Measurements from ENCODE around the gene MARK2.
A peak's percentile ranks its signal among the peaks of the same experiment; 100 is the strongest.

Gene MARK2

DNA sequence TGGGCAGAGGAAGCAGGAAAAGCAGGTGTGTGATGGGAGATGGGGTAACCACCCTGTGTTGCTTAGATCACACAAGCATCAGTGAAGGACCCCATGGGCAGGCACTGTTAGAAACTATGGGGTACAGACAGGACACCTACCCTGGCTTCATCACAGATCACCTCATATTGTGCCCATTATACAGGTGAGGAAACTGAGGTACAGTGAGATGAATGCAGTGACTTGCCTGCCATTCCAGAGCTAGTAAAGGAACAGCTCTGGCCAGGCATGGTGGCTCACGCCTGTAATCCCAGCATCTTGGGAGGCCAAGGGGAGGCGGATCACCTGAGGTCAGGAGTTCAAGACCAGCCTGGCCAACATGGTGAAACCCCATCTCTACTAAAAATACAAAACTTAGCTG is 5.9 kb upstream of the MARK2 start:
- Histone ChIP-seq H3K9ac (ENCODE audit: low read depth, low read length) (no peak overlapping the region), H3K4me1 (ENCODE audit: control insufficient read depth, insufficient read depth, low read length) (peaks cover 19% of the 10 kb centered on the region), H3K4me3 (ENCODE audit: low read depth, low read length) (no peak overlapping the region), H3K27me3 (ENCODE audit: control insufficient read depth, insufficient read depth, low read length) (no peaks in the 10 kb centered on the region), H3K9me3 (ENCODE audit: control insufficient read depth, insufficient read depth, low read length) (no peaks in the 10 kb centered on the region), H3K36me3 (ENCODE audit: control insufficient read depth, insufficient read depth, low read length) (no peaks in the 10 kb centered on the region)

- H3K9ac ChIP-seq (ENCODE audit: low read depth, low read length), result no peak overlapping the region
Measured at GRCh38 chr11:63834535-63835157, 4.3 kb upstream of the MARK2 start.

DNA sequence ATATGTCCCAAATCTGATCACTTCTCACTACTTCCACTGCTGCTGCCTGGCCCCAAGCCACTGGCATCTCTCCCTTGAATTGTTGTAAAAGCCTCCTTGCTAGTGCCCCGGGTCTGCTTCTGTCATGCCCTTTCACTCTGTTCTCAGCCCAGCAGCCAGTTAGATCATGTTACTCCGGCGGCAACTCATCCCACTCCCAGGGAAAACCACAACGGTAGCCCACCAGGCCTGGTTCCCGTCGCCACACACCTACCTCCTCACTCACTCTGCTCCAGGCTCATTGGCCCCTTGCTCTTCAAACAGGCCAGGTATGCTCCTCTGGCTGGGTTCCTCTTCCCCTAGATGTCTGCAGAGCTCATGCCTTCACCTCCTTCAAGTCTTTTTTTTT is 3.8 kb upstream of the MARK2 start:
- Histone ChIP-seq H3K9me3 (ENCODE audit: control insufficient read depth, insufficient read depth, low read length) (no peaks in the 10 kb centered on the region), H3K4me1 (ENCODE audit: control insufficient read depth, insufficient read depth, low read length) (peaks cover 22% of the 10 kb centered on the region), H3K4me3 (ENCODE audit: low read depth, low read length) (no peak overlapping the region), H3K27me3 (ENCODE audit: control insufficient read depth, insufficient read depth, low read length) (no peaks in the 10 kb centered on the region), H3K9ac (ENCODE audit: low read depth, low read length) (no peak overlapping the region), H3K36me3 (ENCODE audit: control insufficient read depth, insufficient read depth, low read length) (no peaks in the 10 kb centered on the region)

More at GRCh38 chr11:63834535-63835157, 4.3 kb upstream of the MARK2 start:
- Histone ChIP-seq H3K36me3 (ENCODE audit: control insufficient read depth, insufficient read depth, low read length) (no peaks in the 10 kb centered on the region), H3K4me1 (ENCODE audit: control insufficient read depth, insufficient read depth, low read length) (peaks cover 22% of the 10 kb centered on the region), H3K4me3 (ENCODE audit: low read depth, low read length) (no peak overlapping the region), H3K27me3 (ENCODE audit: control insufficient read depth, insufficient read depth, low read length) (no peaks in the 10 kb centered on the region), H3K9me3 (ENCODE audit: control insufficient read depth, insufficient read depth, low read length) (no peaks in the 10 kb centered on the region)

DNA sequence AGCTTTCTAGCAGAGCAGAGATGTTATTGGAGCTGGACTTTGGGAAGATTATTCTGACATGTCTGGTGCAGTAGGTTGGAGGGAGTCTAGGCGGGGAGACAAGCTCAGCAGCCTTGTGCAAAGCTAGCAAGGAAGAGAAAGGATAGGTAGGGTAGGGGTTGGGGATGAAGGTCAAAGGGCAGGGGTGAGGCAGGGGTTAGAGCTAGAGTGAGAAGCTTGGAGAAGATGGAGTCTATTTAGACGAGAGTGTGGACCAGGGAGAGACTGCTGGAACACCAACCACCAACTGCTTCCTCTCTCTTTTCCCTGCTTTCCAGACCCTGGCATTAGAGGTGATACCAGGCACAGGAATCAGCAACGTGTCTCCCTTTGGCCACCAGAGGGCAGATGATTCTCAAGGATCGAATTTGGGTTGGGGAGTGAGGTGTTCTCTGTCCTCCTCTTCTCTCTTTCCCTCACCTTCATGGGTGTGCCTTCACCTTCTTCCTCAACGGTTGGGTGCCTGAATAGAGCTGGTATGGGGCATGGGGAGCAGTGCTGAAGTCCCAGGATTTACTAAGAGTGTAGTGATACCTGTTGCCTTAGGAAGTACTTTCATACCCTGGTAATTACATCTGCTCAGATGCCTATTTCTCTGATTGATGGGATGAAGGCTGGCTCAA is 1.8 kb upstream of the MARK2 start:
- Histone ChIP-seq H3K36me3 (ENCODE audit: control insufficient read depth, insufficient read depth, low read length) (no peaks in the 10 kb centered on the region), H3K9ac (ENCODE audit: low read depth, low read length) (peak overlapping the region; percentile 3), H3K9me3 (ENCODE audit: control insufficient read depth, insufficient read depth, low read length) (no peaks in the 10 kb centered on the region), H3K4me3 (ENCODE audit: low read depth, low read length) (no peak overlapping the region), H3K4me1 (ENCODE audit: control insufficient read depth, insufficient read depth, low read length) (peaks cover 31% of the 10 kb centered on the region), H3K27me3 (ENCODE audit: control insufficient read depth, insufficient read depth, low read length) (no peaks in the 10 kb centered on the region)

DNA sequence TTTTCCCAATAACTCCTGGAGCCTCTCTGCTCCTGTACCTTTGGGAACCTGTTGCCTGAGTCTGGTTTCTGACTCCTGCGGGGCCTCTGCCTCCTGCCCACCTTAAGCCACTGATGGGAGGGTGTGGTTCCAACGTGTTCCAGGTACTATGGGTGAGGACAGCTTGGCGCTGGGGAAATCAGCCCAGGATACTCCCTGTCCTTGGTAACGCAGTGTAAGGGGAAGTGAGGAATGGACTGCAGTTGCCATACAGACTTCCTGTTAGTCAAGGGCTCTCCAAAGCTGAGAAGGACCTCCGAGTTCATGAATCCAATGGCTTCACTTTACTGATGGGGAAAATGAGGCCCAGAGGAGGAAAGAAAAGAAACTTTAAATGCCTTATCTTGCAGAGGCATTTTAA is 1.2 kb upstream of the MARK2 start:
- no peaks in the 10 kb centered on the region for H3K36me3 ChIP-seq (ENCODE audit: control insufficient read depth, insufficient read depth, low read length)
- no peak overlapping the region for H3K9ac ChIP-seq (ENCODE audit: low read depth, low read length)
- no peak overlapping the region for H3K4me3 ChIP-seq (ENCODE audit: low read depth, low read length)
- H3K9me3 ChIP-seq (ENCODE audit: control insufficient read depth, insufficient read depth, low read length), result no peaks in the 10 kb centered on the region
- H3K27me3 ChIP-seq (ENCODE audit: control insufficient read depth, insufficient read depth, low read length), result no peaks in the 10 kb centered on the region
- H3K4me1 ChIP-seq (ENCODE audit: control insufficient read depth, insufficient read depth, low read length), result peaks cover 32% of the 10 kb centered on the region

DNA sequence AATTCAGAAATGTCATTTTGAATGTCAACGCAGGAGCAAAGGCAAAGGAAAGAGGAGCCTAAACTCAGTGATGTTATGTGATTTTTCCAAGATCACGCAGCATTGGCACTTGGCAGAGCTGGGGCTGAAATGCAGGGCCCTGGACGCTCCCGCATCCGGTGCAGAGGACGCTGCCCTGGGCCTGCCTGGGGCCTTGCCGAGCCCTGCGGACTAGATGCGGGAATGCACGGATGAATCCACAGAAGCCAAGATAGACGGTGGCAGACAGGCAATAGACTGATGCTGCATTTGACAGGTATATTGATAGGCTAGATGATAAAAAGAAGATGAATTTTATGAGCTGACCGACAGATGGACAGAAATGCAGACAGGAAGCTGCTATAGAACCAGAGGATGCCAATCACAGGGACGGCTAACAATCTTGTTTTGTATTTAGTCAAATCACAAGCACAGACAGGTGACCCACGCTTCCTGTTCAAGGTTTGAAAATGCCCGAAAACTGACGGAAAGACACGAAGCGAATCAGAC is 696 bp upstream of the MARK2 start:
- peaks cover 36% of the 10 kb centered on the region for H3K4me1 ChIP-seq (ENCODE audit: control insufficient read depth, insufficient read depth, low read length)
- peak overlapping the region; percentile 95 for H3K4me3 ChIP-seq (ENCODE audit: low read depth, low read length)
- H3K9me3 ChIP-seq (ENCODE audit: control insufficient read depth, insufficient read depth, low read length), result no peaks in the 10 kb centered on the region
- H3K27me3 ChIP-seq (ENCODE audit: control insufficient read depth, insufficient read depth, low read length), result no peaks in the 10 kb centered on the region
- peak overlapping the region; percentile 42 for H3K9ac ChIP-seq (ENCODE audit: low read depth, low read length)
- no peaks in the 10 kb centered on the region for H3K36me3 ChIP-seq (ENCODE audit: control insufficient read depth, insufficient read depth, low read length)

- H3K9ac ChIP-seq (ENCODE audit: low read depth, low read length), result peak overlapping the region; percentile 87
- H3K27me3 ChIP-seq (ENCODE audit: control insufficient read depth, insufficient read depth, low read length), result no peaks in the 10 kb centered on the region
- H3K9me3 ChIP-seq (ENCODE audit: control insufficient read depth, insufficient read depth, low read length), result no peaks in the 10 kb centered on the region
- H3K36me3 ChIP-seq (ENCODE audit: control insufficient read depth, insufficient read depth, low read length), result no peaks in the 10 kb centered on the region
- peaks cover 37% of the 10 kb centered on the region for H3K4me1 ChIP-seq (ENCODE audit: control insufficient read depth, insufficient read depth, low read length)
- peak overlapping the region; percentile 95 for H3K4me3 ChIP-seq (ENCODE audit: low read depth, low read length)
Measured at GRCh38 chr11:63839508-63840355, 822 bp downstream of the MARK2 start.

DNA sequence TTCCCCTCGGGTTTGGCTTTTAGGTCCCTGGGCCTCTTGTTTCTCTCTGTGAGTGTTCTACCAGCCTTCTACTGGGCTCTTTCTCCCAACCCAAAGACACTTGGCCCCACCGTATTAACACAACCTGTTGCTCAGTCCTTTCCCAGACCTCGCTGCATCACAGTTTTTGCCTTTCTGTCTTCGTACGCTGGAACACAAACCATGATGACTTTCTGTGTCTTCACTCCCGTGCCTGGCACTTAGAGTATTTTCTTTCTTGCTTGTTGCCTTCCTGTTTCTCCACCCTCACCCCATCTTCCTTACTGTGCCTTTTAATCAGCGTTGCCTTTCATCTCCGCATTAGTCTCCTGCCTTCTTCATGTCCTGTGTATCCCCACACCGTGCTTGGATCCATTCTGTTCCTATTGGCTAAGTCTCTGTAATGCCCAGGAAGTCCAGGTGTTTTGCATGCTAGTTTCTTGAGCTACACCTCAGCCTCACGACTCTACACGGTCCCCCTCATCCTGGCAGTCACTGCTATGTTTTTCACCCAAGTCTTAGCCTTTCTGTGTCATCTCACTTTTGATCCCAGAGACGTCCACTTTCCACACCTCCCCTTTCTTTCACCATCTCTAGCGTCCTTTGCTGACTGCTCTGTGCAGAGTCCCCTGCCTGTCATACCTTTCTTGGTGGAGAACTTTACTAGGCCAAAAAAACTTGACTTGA is 1.6 kb downstream of the MARK2 start:
- Histone ChIP-seq H3K27me3 (ENCODE audit: control insufficient read depth, insufficient read depth, low read length) (no peaks in the 10 kb centered on the region), H3K9me3 (ENCODE audit: control insufficient read depth, insufficient read depth, low read length) (no peaks in the 10 kb centered on the region), H3K36me3 (ENCODE audit: control insufficient read depth, insufficient read depth, low read length) (no peaks in the 10 kb centered on the region), H3K9ac (ENCODE audit: low read depth, low read length) (no peak overlapping the region), H3K4me3 (ENCODE audit: low read depth, low read length) (peak overlapping the region; percentile 95), H3K4me1 (ENCODE audit: control insufficient read depth, insufficient read depth, low read length) (peaks cover 42% of the 10 kb centered on the region)

DNA sequence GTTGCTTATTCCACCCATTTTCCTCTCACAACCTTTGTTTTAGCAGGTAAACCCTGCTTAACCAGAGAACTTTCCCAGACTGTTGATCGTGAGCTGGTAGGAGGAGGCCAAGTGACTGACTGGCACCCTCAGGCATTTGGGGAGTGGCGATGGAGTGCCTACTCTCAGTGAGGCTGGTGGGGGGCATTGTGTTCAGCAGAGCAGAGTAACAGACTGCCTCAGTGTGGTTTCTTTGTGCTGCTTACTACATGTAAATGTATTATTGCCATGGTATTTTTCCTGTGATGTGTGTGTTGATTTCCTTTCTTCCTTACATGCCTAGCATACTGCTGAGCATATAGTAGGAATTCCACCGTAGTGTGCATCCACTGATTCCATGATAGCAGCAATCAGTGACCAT is 2.6 kb downstream of the MARK2 start:
- Histone ChIP-seq H3K4me1 (ENCODE audit: control insufficient read depth, insufficient read depth, low read length) (peaks cover 43% of the 10 kb centered on the region), H3K36me3 (ENCODE audit: control insufficient read depth, insufficient read depth, low read length) (no peaks in the 10 kb centered on the region), H3K9ac (ENCODE audit: low read depth, low read length) (peak overlapping the region; percentile 28)

DNA sequence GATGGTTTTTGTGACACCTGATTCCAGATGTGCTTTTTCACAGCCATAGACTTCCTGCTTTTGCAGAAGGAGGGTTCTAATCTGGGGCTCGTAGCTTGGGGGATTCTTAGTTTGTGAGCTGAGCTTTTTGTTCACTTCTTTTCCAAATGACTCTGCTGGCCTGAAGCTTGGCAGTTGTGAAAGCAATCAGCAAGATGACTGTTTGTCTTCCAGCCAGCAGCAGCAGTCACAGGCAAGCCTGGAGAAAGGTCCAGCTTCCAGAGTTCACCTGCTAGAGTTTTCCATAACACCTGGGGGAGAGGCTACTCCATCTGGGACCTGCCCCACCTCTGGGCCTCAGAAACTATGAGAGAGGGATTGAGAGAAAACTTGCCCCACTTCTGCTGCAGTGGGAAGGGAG is 4.1 kb downstream of the MARK2 start:
- Histone ChIP-seq H3K9ac (ENCODE audit: low read depth, low read length) (peak overlapping the region; percentile 16), H3K9me3 (ENCODE audit: control insufficient read depth, insufficient read depth, low read length) (no peaks in the 10 kb centered on the region), H3K4me1 (ENCODE audit: control insufficient read depth, insufficient read depth, low read length) (peaks cover 43% of the 10 kb centered on the region), H3K4me3 (ENCODE audit: low read depth, low read length) (peak overlapping the region; percentile 2), H3K36me3 (ENCODE audit: control insufficient read depth, insufficient read depth, low read length) (no peaks in the 10 kb centered on the region), H3K27me3 (ENCODE audit: control insufficient read depth, insufficient read depth, low read length) (no peaks in the 10 kb centered on the region)

More for the DNA sequence above, 2.6 kb downstream of the MARK2 start:
- Histone ChIP-seq H3K27me3 (ENCODE audit: control insufficient read depth, insufficient read depth, low read length) (no peaks in the 10 kb centered on the region), H3K4me3 (ENCODE audit: low read depth, low read length) (peak overlapping the region; percentile 95), H3K9me3 (ENCODE audit: control insufficient read depth, insufficient read depth, low read length) (no peaks in the 10 kb centered on the region)

- H3K36me3 ChIP-seq (ENCODE audit: control insufficient read depth, insufficient read depth, low read length), result no peaks in the 10 kb centered on the region
- H3K4me3 ChIP-seq (ENCODE audit: low read depth, low read length), result no peak overlapping the region
- no peaks in the 10 kb centered on the region for H3K9me3 ChIP-seq (ENCODE audit: control insufficient read depth, insufficient read depth, low read length)
- H3K4me1 ChIP-seq (ENCODE audit: control insufficient read depth, insufficient read depth, low read length), result peaks cover 40% of the 10 kb centered on the region
- no peaks in the 10 kb centered on the region for H3K27me3 ChIP-seq (ENCODE audit: control insufficient read depth, insufficient read depth, low read length)
- no peak overlapping the region for H3K9ac ChIP-seq (ENCODE audit: low read depth, low read length)
Measured at GRCh38 chr11:63844836-63845235, 5.9 kb downstream of the MARK2 start.

All from iPS-15b (cell line).